Fibroblast of gingiva (primary cell): Measurements from ENCODE around the gene RSAD2.
"Not testable (repeated sequence)": the region's sequence is repeated elsewhere in the genome, so short reads cannot be mapped to it uniquely, and the experiment has no call there.

Experiments
- DNase-seq: peaks from one replicate; pipeline ENCODE4 v3.0.0-alpha.2; 2011; ENCODE audit warnings: low read depth

RSAD2 gene

GRCh38 chr2:6864231-6864754 lies 13.3 kb upstream of the RSAD2 start:
- no peak for DNase-seq

- no peak for DNase-seq
These were observed 12.6 kb upstream of the RSAD2 start for GRCh38 chr2:6864923-6865345.

GRCh38 chr2:6865346-6866274 lies 12.0 kb upstream of the RSAD2 start, which contains the start of gene CMPK2:
Gene CMPK2 (minus strand): TSS chr2:6865907. CDS start chr2:6865696, 211 bp downstream.
- peak; percentile 10 for DNase-seq

- DNase-seq, result no peak
These were observed 11.3 kb upstream of the RSAD2 start for GRCh38 chr2:6866275-6866671.

- DNase-seq, result no peak
These were observed 10.6 kb upstream of the RSAD2 start for GRCh38 chr2:6866982-6867381.

- no peak for DNase-seq
These were observed 5.2 kb upstream of the RSAD2 start for GRCh38 chr2:6872394-6872793.

GRCh38 chr2:6874032-6874431 lies 3.5 kb upstream of the RSAD2 start:
- no peak for DNase-seq

- DNase-seq, result no peak
These were observed 1.3 kb upstream of the RSAD2 start for GRCh38 chr2:6876309-6876708.

- DNase-seq, result no peak
These were observed 972 bp downstream of the RSAD2 start for GRCh38 chr2:6878549-6878948.

- DNase-seq, result no peak
These were observed 1.4 kb downstream of the RSAD2 start for GRCh38 chr2:6879011-6879410.

GRCh38 chr2:6880200-6880733 lies 2.7 kb downstream of the RSAD2 start:
- no peak for DNase-seq

- no peak for DNase-seq
These were observed 3.5 kb downstream of the RSAD2 start for GRCh38 chr2:6881046-6881445.

GRCh38 chr2:6881516-6881915 lies 3.9 kb downstream of the RSAD2 start:
- no peak for DNase-seq

- DNase-seq, result no peak
These were observed 6.0 kb downstream of the RSAD2 start for GRCh38 chr2:6883448-6884122.

GRCh38 chr2:6885551-6885950 lies 8.0 kb downstream of the RSAD2 start:
- DNase-seq, result no peak

GRCh38 chr2:6885968-6886367 lies 8.4 kb downstream of the RSAD2 start:
- no peak for DNase-seq

- DNase-seq, result no peak
These were observed 10.2 kb downstream of the RSAD2 start for GRCh38 chr2:6887751-6888192.

GRCh38 chr2:6888724-6889123 lies 11.1 kb downstream of the RSAD2 start:
- no peak for DNase-seq

GRCh38 chr2:6893876-6894482 lies 16.4 kb downstream of the RSAD2 start:
- DNase-seq, result no peak

GRCh38 chr2:6896930-6897759 lies 19.6 kb downstream of the RSAD2 start:
- peak; percentile 56 for DNase-seq

GRCh38 chr2:6902581-6902980 lies 25.0 kb downstream of the RSAD2 start:
- not testable (repeated sequence) for DNase-seq
